SK-N-MC (cell line): ENCODE results near the gene HNF1A.

Experiments
- DNase-seq: peaks from one replicate; pipeline ENCODE4 v3.0.0-alpha.2; 2011; ENCODE audit warnings: low read depth, low spot score
- H3K27ac ChIP-seq: fragments of 200-600 bp; sonication (generic); 2 replicates; pipeline ENCODE4 v1.5.1; 2016; ENCODE audit warnings: mixed run types
- H3K36me3 ChIP-seq: fragments of 200-600 bp; sonication (generic); 2 replicates; pipeline ENCODE4 v1.6.1; 2017; ENCODE audit warnings: antibody characterized with exemption, low read length, mixed read lengths; ENCODE audit not compliant: insufficient read depth
- H3K4me3 ChIP-seq: fragments of 200-600 bp; sonication (generic); 2 replicates; pipeline ENCODE4 v1.5.1; 2016
- H3K9ac ChIP-seq: fragments of 200-600 bp; sonication (generic); 2 replicates; pipeline ENCODE4 v1.8.0; 2017; ENCODE audit warnings: mixed run types, mixed read lengths; ENCODE audit not compliant: insufficient read length
- H3K9me3 ChIP-seq: fragments of 200-600 bp; sonication (generic); 2 replicates; pipeline ENCODE4 v1.6.1; 2017; ENCODE audit warnings: low read depth, mild to moderate bottlenecking, antibody characterized with exemption, low read length, moderate library complexity, mixed read lengths
- EZH2 ChIP-seq: fragments of 200-600 bp; sonication (generic); IDR thresholded peaks from one replicate; pipeline ENCODE4 v1.6.1; 2017; ENCODE audit warnings: antibody characterized with exemption
- FOXP2 ChIP-seq: optimal IDR thresholded peaks from 2 replicates; pipeline ENCODE3; 2011; ENCODE audit warnings: mild to moderate bottlenecking, moderate library complexity; ENCODE audit not compliant: insufficient read depth; ENCODE audit errors: extremely low read length, control extremely low read depth
- POLR2AphosphoS5 ChIP-seq: IDR thresholded peaks from 2 replicates; pipeline ENCODE4 v1.6.1; 2012; ENCODE audit warnings: mild to moderate bottlenecking, low read depth, low read length, borderline replicate concordance

Gene HNF1A

DNA sequence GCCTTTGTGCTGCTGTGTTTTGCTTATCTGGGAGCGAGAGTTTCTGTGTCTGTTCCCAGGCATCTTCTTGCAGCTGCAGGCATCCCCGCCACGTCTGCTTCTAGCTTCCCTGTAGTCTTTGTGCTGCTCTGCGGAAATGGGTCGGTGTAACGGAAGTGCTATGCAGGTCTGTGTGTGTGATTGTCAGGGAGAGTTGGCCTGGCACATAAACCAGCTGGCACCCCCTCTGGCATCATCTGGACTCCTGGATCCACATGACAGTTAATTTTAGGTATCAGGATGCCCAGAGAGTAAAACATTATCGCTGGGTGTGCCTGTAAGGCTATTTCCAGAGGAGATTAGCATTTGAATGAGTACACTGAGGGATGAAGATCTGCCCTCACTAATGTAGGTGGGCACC lies 70.1 kb downstream of the HNF1A start:
- H3K27ac ChIP-seq: no peak overlapping the region
- no peak for DNase-seq
- no peak overlapping the region for H3K4me3 ChIP-seq
- TF ChIP-seq FOXP2 (no peak), POLR2AphosphoS5 (no peak), EZH2 (no peak)
- no peaks in the 10 kb centered on the region for H3K36me3 ChIP-seq
- no peak overlapping the region for H3K9ac ChIP-seq
- H3K9me3 ChIP-seq: no peaks in the 10 kb centered on the region

DNA sequence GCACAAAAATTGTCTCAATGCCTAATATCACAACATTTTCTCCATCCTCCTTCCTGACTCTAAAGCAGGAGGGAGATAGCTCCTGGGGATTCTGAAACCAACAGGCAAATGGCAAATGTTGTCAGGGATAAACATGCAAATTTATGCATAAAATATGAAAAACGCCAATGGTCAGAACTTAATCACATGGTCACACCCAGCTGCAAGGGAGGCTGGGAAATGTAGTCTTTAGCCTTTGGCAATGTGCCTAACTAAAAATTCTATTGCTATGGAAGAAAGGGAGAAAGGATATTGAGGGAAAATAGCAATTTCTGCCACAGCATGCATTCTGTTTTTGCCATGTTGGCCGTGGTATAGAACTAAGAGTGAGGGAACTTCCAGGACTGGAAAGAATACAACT lies 72.4 kb downstream of the HNF1A start:
- DNase-seq: no peak
- no peak overlapping the region for H3K9ac ChIP-seq

More for the DNA sequence above, 72.4 kb downstream of the HNF1A start:
- H3K9me3 ChIP-seq: no peaks in the 10 kb centered on the region
- H3K27ac ChIP-seq: no peak overlapping the region
- H3K36me3 ChIP-seq: no peaks in the 10 kb centered on the region
- H3K4me3 ChIP-seq: no peak overlapping the region
- TF ChIP-seq EZH2 (no peak), FOXP2 (no peak), POLR2AphosphoS5 (no peak)
